Lower lobe of right lung (tissue), 2 donors: ENCODE data around the gene EVC2. TPM values are rescaled to one million over a fixed set of nuclear protein-coding genes. Genes with fewer than 3 reads are reported as not detected.

Experiments used
- ATAC-seq, 2 donors: fragments of 200-7000 bp; cut with Tn5 transposase; one replicate each; pipeline ENCODE4 v1.9.1; 2020 to 2022; ENCODE audit warnings: mild to moderate bottlenecking in 2 of 2, moderate library complexity in 2 of 2
- DNase-seq: peaks from one replicate; pipeline ENCODE4 v3.0.0-alpha.2; 2020
- H3K27ac ChIP-seq: fragments of 200-600 bp; one replicate; pipeline ENCODE4 v1.8.0; 2022
- H3K27me3 ChIP-seq: fragments of 200-600 bp; one replicate; pipeline ENCODE4 v1.8.0; 2022; ENCODE audit warnings: low read depth
- H3K36me3 ChIP-seq: fragments of 200-600 bp; one replicate; pipeline ENCODE4 v1.8.0; 2022; ENCODE audit warnings: mild to moderate bottlenecking
- H3K4me1 ChIP-seq: fragments of 200-600 bp; one replicate; pipeline ENCODE4 v1.8.0; 2022
- H3K4me3 ChIP-seq: fragments of 200-600 bp; one replicate; pipeline ENCODE4 v1.8.0; 2022; ENCODE audit warnings: mild to moderate bottlenecking
- H3K9me3 ChIP-seq: fragments of 200-600 bp; one replicate; pipeline ENCODE4 v1.8.0; 2022
- intact Hi-C: fragments of 100-400 bp; cut with DNase I; formaldehyde crosslinking; loops from one replicate; pipeline ENCODE4 v1.11.0; 2022
- total RNA-seq: library from RNA; stranded (reverse); fragmentation: NEBNext Ultra II Directional; extraction: Animal tissue kit (Norgen Biotek cat#: 25700); gene quantifications from one replicate; pipeline ENCODE4 v1.2.1, GENCODE V29; 2021
- TF ChIP-seq, protein P1 (sequence below): fragments of 200-600 bp; IDR thresholded peaks from one replicate; pipeline ENCODE4 v1.8.0; 2022; ENCODE audit warnings: antibody characterized with exemption, mild to moderate bottlenecking
- donor health status: DM: no; HTN: yes; CAD: no; lungs with severe emphysema.

The EVC2 gene
- total RNA-seq, 1 donor from 2014 or later, result 4.9 TPM

DNA sequence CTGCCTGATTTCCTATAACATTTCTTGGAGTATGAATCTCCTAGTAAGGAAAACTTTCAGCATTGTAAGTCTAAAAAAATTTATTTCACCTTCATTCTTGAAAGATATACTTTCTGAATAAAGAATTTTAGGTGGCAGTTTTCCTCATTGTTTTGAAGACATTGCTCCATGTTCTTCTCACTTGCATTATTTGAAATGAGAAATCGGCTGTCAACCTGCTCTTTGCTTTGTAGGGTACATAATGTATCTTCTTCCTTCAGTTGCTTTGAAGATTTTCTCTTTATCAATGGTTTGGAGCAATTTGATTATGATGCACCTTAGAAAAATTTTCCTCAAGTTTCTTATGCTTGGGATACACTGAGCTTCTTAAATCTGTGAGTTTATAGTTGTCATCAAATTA, 120.3 kb downstream of the EVC2 start:
- Histone ChIP-seq H3K4me1 (no peaks in the 10 kb centered on the region), H3K4me3 (no peak overlapping the region), H3K27me3 (no peaks in the 10 kb centered on the region), H3K36me3 (no peaks in the 10 kb centered on the region), H3K9me3 (peaks cover 4% of the 10 kb centered on the region), H3K27ac (no peak overlapping the region)
- TF ChIP-seq, protein P1, sequence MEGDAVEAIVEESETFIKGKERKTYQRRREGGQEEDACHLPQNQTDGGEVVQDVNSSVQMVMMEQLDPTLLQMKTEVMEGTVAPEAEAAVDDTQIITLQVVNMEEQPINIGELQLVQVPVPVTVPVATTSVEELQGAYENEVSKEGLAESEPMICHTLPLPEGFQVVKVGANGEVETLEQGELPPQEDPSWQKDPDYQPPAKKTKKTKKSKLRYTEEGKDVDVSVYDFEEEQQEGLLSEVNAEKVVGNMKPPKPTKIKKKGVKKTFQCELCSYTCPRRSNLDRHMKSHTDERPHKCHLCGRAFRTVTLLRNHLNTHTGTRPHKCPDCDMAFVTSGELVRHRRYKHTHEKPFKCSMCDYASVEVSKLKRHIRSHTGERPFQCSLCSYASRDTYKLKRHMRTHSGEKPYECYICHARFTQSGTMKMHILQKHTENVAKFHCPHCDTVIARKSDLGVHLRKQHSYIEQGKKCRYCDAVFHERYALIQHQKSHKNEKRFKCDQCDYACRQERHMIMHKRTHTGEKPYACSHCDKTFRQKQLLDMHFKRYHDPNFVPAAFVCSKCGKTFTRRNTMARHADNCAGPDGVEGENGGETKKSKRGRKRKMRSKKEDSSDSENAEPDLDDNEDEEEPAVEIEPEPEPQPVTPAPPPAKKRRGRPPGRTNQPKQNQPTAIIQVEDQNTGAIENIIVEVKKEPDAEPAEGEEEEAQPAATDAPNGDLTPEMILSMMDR, result no peak
- DNase-seq, result no peak
- intact Hi-C loops, result no loop called here
- ATAC-seq, result no peak

DNA sequence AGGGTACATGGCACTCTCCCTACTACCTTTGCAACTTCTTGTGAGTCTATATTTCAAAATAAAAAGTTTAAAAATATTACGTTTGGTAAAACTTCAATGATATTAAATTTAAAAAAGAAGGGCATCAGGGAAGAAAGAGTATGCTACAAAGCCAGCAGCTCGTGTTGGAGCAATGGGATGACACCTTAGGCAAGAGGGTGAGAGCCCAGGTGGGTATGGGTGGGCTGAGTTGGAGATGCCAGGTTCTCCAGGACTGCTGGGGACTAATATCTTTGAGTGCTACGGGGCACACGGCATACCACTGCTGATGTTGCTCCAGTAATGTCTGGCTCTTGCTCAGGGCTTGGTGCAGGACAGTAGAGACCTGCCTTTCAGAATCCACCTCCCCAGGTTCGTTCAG, 132.4 kb downstream of the EVC2 start:
- no peak for DNase-seq
- no peak for ATAC-seq
- Histone ChIP-seq H3K4me3 (no peak overlapping the region), H3K4me1 (no peaks in the 10 kb centered on the region), H3K9me3 (no peaks in the 10 kb centered on the region), H3K36me3 (peaks cover 23% of the 10 kb centered on the region), H3K27ac (no peak overlapping the region), H3K27me3 (no peaks in the 10 kb centered on the region)
- intact Hi-C loops, result no loop called here
- TF ChIP-seq, protein P1, result no peak

DNA sequence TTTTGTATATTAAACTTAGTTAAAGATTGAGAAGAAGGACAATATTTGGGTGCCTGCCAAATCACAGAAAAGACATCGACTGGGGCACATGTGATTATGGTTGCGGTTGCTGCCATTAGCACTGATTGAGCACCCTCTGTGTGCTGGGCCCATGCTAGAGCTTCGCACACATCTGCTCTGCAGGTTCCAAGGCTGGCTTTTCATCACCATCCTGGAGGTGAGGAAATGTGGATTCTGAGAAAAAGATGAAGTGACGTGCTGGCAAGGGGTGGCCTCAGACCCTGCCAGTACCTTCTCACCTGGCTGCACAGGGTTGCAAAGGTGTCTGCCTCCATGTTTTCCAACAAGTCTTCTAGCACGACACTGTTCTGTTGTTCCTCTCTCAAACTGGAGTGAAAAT, 134.0 kb downstream of the EVC2 start:
- Histone ChIP-seq H3K4me3 (no peak overlapping the region), H3K9me3 (no peaks in the 10 kb centered on the region), H3K36me3 (peaks cover 23% of the 10 kb centered on the region), H3K4me1 (no peaks in the 10 kb centered on the region), H3K27ac (no peak overlapping the region), H3K27me3 (no peaks in the 10 kb centered on the region)
- TF ChIP-seq, protein P1, result no peak
- DNase-seq (no peak), ATAC-seq (no peak)
- intact Hi-C loops, result no loop called here

DNA sequence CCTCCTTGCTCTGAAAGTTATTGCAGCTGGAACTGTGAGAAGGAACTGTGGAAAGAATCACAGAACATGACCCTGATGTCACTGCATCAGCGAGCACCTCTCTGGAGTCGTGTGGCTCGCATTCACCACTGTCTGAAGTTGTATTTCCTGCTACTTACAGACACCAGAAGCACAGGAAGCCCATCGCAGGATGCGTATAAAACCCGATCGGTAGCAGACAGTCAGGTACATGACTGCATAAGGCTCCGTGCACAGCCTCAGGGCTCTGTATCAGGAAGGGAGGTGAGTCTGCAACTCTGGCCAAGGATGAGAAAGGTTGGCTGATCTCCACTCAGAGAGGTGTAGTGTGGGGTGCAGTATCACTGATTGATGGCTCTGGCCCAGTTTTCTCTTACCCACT, 134.4 kb downstream of the EVC2 start:
- intact Hi-C loops, result no loop called here
- Histone ChIP-seq H3K4me1 (no peaks in the 10 kb centered on the region), H3K36me3 (peaks cover 23% of the 10 kb centered on the region), H3K27ac (no peak overlapping the region), H3K27me3 (no peaks in the 10 kb centered on the region), H3K9me3 (no peaks in the 10 kb centered on the region), H3K4me3 (no peak overlapping the region)
- ATAC-seq (no peak), DNase-seq (no peak)
- TF ChIP-seq, protein P1, result no peak

DNA sequence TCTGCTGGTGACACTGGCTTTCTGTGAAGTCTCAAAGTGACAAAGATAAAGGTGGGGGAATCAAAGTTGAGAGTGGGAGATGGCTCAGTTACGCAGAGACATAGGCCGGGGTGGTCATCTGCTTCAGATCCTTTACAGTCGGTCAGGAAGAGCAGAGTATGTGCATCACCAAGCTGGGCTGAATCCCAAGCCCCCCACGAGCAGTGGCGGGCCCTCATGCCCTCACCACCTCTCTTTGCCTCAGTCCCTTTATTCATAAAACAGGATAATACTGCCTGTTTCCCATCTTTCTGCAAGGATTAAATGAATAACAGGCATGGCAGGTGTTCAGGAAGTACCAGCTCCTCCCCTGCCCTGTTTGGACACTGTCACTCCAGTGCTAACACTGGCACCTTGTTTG, 135.6 kb downstream of the EVC2 start:
- intact Hi-C loops, result no loop called here
- Histone ChIP-seq H3K4me3 (no peak overlapping the region), H3K9me3 (no peaks in the 10 kb centered on the region), H3K27ac (no peak overlapping the region), H3K27me3 (no peaks in the 10 kb centered on the region), H3K36me3 (peaks cover 27% of the 10 kb centered on the region), H3K4me1 (no peaks in the 10 kb centered on the region)
- TF ChIP-seq, protein P1, result no peak
- ATAC-seq, result no peak
- DNase-seq, result no peak

DNA sequence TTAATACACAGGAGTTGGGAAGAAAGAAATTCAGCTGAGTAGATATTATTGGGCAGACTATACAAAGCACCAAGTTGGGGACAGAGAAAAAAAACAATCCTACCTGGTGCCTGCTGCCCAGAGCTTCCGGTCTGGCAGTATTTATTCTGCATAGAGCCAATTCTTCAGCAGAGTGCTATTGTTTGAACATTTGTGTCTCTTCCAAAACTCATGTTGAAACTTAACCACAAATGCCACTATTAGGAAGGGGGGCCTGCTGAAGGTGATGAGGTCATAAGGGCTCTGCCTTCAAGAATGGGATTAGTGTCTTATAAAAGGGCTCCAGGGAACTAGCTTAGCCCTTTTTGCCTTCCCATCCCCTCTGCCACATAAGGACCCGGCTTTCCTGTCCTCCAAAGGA, 136.2 kb downstream of the EVC2 start:
- intact Hi-C loops, result no loop called here
- no peak for ATAC-seq
- Histone ChIP-seq H3K4me1 (no peaks in the 10 kb centered on the region), H3K27me3 (no peaks in the 10 kb centered on the region), H3K27ac (no peak overlapping the region), H3K36me3 (peaks cover 28% of the 10 kb centered on the region), H3K4me3 (no peak overlapping the region), H3K9me3 (no peaks in the 10 kb centered on the region)
- no peak for DNase-seq
- TF ChIP-seq, protein P1, result no peak
